ENCODE results near the gene EBF4. TPM values are rescaled to one million over a fixed set of nuclear protein-coding genes. Genes with fewer than 3 reads are reported as not detected.

The EBF4 gene
- total RNA-seq, 2 experiments from 2014 or later, result 1.5 to 4.4 TPM

DNA sequence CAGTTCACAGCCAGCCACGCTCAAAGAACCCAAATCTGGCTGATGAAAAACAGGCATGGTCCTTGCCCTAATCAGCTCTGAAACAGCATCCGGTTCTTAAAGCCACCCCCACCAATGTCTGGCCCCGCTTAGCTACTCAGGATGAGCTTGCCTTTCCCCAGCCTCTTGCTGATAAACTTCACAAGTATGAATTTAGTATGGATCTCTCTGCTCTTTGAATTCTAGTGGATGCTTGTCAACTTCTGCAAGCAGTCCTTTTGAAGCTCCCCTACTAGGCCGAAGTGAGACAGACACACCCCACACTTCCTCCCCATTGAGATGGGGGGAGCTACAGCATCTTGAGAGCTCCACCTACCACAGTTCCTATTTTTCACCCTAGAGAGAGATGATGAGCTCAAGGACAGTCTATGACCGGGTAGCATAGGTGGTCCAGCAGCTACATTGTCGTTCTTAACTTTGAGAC is 36.7 kb downstream of the EBF4 start:
- H3K79me2 ChIP-seq (ENCODE audit: insufficient read depth, low read depth, low read length), result no peaks in the 10 kb centered on the region
- H2AFZ ChIP-seq (ENCODE audit: low read length), result peak overlapping the region; percentile 52; the same call in 1 of the 2 replicates
- POLR2A ChIA-PET, result interaction anchor here (0.5 to 1.0 kb wide), 7 partner anchors 32 to 682 kb away, joined by 3 to 5 read pairs (median 3); no protein-coding TSS in a partner anchor
- no TSS peak for BruUV-seq (replicated peaks)
- H3K36me3 ChIP-seq (ENCODE audit: insufficient read depth, low read length), result no peaks in the 10 kb centered on the region
- H3K27ac ChIP-seq (ENCODE audit: low read depth, low read length, poor library complexity, severe bottlenecking), result no peak overlapping the region
- CTCF ChIA-PET (ENCODE audit: unreplicated experiment), result interaction anchor here (0.6 to 0.7 kb wide), 2 partner anchors 12 to 35 kb away, joined by 3 to 4 read pairs; no protein-coding TSS in a partner anchor
- peak; percentile 46 for DNase-seq (ENCODE audit: low spot score)
- intact Hi-C loops (cut with micrococcal nuclease; ENCODE audit: unreplicated experiment), result no loop called here
- peak overlapping the region; percentile 10; the same call in 1 of the 2 replicates for H3K4me2 ChIP-seq (ENCODE audit: low read length)
- no peaks in the 10 kb centered on the region for H4K20me1 ChIP-seq (ENCODE audit: insufficient read depth, low read length)
- H3K9me3 ChIP-seq (ENCODE audit: low read length), result peaks cover 15% of the 10 kb centered on the region; the same call in 1 of the 2 replicates
- H3K9me2 ChIP-seq (ENCODE audit: insufficient read depth, low read length), result no peaks in the 10 kb centered on the region
- H3K4me1 ChIP-seq (ENCODE audit: insufficient read depth, low read length, poor library complexity, severe bottlenecking), result peaks cover 10% of the 10 kb centered on the region
- H3K4me3 ChIP-seq (ENCODE audit: low read depth, low read length, poor library complexity, severe bottlenecking), result no peak overlapping the region
- TF ChIP-seq, protein P1, sequence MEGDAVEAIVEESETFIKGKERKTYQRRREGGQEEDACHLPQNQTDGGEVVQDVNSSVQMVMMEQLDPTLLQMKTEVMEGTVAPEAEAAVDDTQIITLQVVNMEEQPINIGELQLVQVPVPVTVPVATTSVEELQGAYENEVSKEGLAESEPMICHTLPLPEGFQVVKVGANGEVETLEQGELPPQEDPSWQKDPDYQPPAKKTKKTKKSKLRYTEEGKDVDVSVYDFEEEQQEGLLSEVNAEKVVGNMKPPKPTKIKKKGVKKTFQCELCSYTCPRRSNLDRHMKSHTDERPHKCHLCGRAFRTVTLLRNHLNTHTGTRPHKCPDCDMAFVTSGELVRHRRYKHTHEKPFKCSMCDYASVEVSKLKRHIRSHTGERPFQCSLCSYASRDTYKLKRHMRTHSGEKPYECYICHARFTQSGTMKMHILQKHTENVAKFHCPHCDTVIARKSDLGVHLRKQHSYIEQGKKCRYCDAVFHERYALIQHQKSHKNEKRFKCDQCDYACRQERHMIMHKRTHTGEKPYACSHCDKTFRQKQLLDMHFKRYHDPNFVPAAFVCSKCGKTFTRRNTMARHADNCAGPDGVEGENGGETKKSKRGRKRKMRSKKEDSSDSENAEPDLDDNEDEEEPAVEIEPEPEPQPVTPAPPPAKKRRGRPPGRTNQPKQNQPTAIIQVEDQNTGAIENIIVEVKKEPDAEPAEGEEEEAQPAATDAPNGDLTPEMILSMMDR (conservative IDR thresholded peaks at IDR 0.05; ENCODE audit: low read length), result no peak
- no peak for TF ChIP-seq EZH2phosphoT487 (IDR thresholded peaks at IDR 0.05; ENCODE audit: borderline replicate concordance, low read depth, low read length)

DNA sequence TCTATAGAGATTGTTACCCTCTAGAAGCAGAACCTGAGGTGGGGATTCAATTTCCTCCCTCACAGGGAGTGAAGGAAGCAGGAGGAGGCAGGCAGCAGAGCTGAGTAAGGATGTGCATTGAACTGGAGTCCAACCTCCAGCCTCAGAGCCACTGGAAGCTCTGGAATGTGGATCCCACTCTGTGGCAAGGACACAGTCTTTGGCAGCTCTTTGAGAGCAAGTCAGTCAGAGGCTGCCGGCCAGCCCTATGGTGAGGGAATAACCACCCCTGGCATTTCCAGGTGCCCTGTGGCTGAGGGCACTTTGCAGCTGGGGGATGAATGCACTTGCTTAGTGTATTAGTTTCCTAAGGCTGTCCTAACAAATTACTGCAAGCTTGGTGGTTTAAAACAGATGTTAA is 37.2 kb downstream of the EBF4 start:
- no peak overlapping the region for H3K27ac ChIP-seq (ENCODE audit: low read depth, low read length, poor library complexity, severe bottlenecking)
- ChIA-PET POLR2A (interaction anchor here (0.5 to 1.0 kb wide), 5 partner anchors 32 to 597 kb away, joined by 3 to 5 read pairs (median 3); no protein-coding TSS in a partner anchor), CTCF (ENCODE audit: unreplicated experiment) (interaction anchor here (0.6 to 0.7 kb wide), 2 partner anchors 12 to 36 kb away, joined by 3 to 4 read pairs; no protein-coding TSS in a partner anchor)
- H3K36me3 ChIP-seq (ENCODE audit: insufficient read depth, low read length), result no peaks in the 10 kb centered on the region
- H3K4me3 ChIP-seq (ENCODE audit: low read depth, low read length, poor library complexity, severe bottlenecking), result no peak overlapping the region
- peak overlapping the region; percentile 52; the same call in 1 of the 2 replicates for H2AFZ ChIP-seq (ENCODE audit: low read length)
- peaks cover 10% of the 10 kb centered on the region for H3K4me1 ChIP-seq (ENCODE audit: insufficient read depth, low read length, poor library complexity, severe bottlenecking)
- no peak for DNase-seq (ENCODE audit: low spot score)
- H4K20me1 ChIP-seq (ENCODE audit: insufficient read depth, low read length), result no peaks in the 10 kb centered on the region
- H3K79me2 ChIP-seq (ENCODE audit: insufficient read depth, low read depth, low read length), result no peaks in the 10 kb centered on the region
- H3K4me2 ChIP-seq (ENCODE audit: low read length), result peak overlapping the region; percentile 10; the same call in 1 of the 2 replicates
- BruUV-seq (replicated peaks), result no TSS peak
- peaks cover 15% of the 10 kb centered on the region; the same call in 1 of the 2 replicates for H3K9me3 ChIP-seq (ENCODE audit: low read length)
- intact Hi-C loops (cut with micrococcal nuclease; ENCODE audit: unreplicated experiment), result no loop called here
- TF ChIP-seq, protein P1 (conservative IDR thresholded peaks at IDR 0.05; ENCODE audit: low read length), result no peak
- TF ChIP-seq EZH2phosphoT487 (IDR thresholded peaks at IDR 0.05; ENCODE audit: borderline replicate concordance, low read depth, low read length), result no peak
- H3K9me2 ChIP-seq (ENCODE audit: insufficient read depth, low read length), result no peaks in the 10 kb centered on the region

DNA sequence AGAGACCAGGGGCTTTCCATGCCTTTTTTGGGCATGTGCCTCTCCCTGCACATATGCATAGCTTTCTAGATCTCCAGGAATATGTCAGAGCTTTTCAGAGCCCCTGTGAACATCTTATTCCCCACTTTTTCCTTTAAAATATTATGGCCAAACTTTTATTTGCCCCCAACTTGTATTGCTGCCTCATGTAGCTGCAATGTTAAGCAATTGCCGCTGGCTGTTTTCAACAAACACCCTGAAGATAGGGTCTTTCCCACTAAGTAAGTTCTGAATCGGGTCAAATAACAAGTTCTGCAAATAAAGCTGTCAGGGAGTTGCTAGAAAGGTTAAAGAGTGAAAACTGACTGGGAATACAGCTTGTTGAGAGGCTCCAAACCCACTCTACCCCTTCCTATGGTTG is 42.3 kb downstream of the EBF4 start:
- Histone ChIP-seq H3K4me3 (ENCODE audit: low read depth, low read length, poor library complexity, severe bottlenecking) (no peak overlapping the region), H3K9me3 (ENCODE audit: low read length) (peaks cover 11% of the 10 kb centered on the region; the same call in 1 of the 2 replicates), H2AFZ (ENCODE audit: low read length) (no peak overlapping the region), H3K4me1 (ENCODE audit: insufficient read depth, low read length, poor library complexity, severe bottlenecking) (peaks cover under 1% of the 10 kb centered on the region), H3K36me3 (ENCODE audit: insufficient read depth, low read length) (no peaks in the 10 kb centered on the region), H3K27ac (ENCODE audit: low read depth, low read length, poor library complexity, severe bottlenecking) (no peak overlapping the region), H3K4me2 (ENCODE audit: low read length) (no peak overlapping the region), H4K20me1 (ENCODE audit: insufficient read depth, low read length) (no peaks in the 10 kb centered on the region), H3K9me2 (ENCODE audit: insufficient read depth, low read length) (no peaks in the 10 kb centered on the region), H3K79me2 (ENCODE audit: insufficient read depth, low read depth, low read length) (no peaks in the 10 kb centered on the region)
- intact Hi-C loops (cut with micrococcal nuclease; ENCODE audit: unreplicated experiment), result no loop called here
- TF ChIP-seq, protein P1 (conservative IDR thresholded peaks at IDR 0.05; ENCODE audit: low read length), result no peak
- TF ChIP-seq EZH2phosphoT487 (IDR thresholded peaks at IDR 0.05; ENCODE audit: borderline replicate concordance, low read depth, low read length), result no peak
- DNase-seq (ENCODE audit: low spot score), result no peak
- CTCF ChIA-PET (ENCODE audit: unreplicated experiment), result no interaction called here
- POLR2A ChIA-PET, result no interaction called here
- no TSS peak for BruUV-seq (replicated peaks)
